ENCODE results near the gene FBLN1. TPM values are rescaled to one million over a fixed set of nuclear protein-coding genes. Genes with fewer than 3 reads are reported as not detected.
A peak's percentile ranks its signal among the peaks of the same experiment; 100 is the strongest.

Gene FBLN1
- total and polyA plus RNA-seq, 9 of the 15 experiments (the other 6 are each of a cell fraction or from before 2014, with no cell fraction given), result 0.66 TPM; not detected in 8

DNA sequence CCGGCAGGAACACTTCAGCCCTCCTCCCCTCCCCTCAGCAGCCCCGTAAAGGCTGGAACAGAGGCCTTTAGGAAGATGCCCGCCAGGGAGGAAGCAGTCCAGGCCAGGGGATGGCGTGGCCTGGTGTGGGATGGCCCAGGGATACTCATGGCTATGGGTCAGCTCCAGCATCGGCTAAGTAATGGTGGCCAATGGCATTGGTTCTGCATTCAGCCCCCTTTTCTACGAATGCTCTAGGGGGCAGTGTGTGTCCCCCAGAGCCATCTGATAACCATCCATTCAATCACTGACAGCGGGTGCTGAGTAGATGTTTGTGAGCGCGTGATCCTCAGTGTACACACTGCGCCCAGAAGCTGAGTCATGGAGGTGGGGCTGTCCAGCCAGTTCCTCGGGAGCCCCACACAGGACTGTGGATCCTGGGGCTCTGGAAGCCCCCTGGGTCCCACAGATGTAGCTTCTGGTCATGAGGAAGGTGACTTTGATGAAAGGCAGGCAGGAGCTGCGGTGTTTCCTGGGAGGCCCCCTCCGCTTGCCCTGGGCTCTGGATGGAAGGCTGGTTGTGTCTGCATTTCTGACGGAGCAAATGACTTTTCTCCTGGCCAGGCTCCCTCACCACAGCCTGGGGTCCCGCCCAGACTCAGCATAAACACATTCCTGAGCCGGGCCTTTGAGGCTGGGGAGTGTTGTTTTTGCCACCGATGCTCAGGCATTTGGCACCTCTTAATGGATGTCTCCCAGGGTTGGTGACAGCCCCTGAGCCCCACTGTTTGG lies 46.5 kb downstream of the FBLN1 start (continued):
- TF ChIP-seq, protein P1, sequence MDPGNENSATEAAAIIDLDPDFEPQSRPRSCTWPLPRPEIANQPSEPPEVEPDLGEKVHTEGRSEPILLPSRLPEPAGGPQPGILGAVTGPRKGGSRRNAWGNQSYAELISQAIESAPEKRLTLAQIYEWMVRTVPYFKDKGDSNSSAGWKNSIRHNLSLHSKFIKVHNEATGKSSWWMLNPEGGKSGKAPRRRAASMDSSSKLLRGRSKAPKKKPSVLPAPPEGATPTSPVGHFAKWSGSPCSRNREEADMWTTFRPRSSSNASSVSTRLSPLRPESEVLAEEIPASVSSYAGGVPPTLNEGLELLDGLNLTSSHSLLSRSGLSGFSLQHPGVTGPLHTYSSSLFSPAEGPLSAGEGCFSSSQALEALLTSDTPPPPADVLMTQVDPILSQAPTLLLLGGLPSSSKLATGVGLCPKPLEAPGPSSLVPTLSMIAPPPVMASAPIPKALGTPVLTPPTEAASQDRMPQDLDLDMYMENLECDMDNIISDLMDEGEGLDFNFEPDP (CRISPR knock-in tag; IDR thresholded peaks at IDR 0.05), result no peak
- TF ChIP-seq L3MBTL2 (IDR thresholded peaks at IDR 0.05) (peak; percentile 21; the same call in 1 of the 2 replicates), XRCC5 (IDR thresholded peaks at IDR 0.05; ENCODE audit: low read depth, low read length) (no peak), BACH1 (tag; IDR thresholded peaks at IDR 0.05) (peak; percentile 61; the same call in 1 of the 2 replicates), C11orf30 (IDR thresholded peaks at IDR 0.05; ENCODE audit: low read depth) (peak; percentile 77), FOXJ2 (tag; IDR thresholded peaks at IDR 0.05) (peak; percentile 65; the same call in 1 of the 2 replicates), JUND (IDR thresholded peaks at IDR 0.05; ENCODE audit: borderline replicate concordance, low read depth, low read length) (peak; percentile 59), JUND (tag; IDR thresholded peaks at IDR 0.05; ENCODE audit: borderline replicate concordance, low read depth, low read length) (peak; percentile 54; the same call in 1 of the 3 replicates), NBN (IDR thresholded peaks at IDR 0.05; ENCODE audit: low read depth) (no peak), HEY1 (CRISPR knock-in tag; IDR thresholded peaks at IDR 0.05; ENCODE audit: borderline replicate concordance) (no peak), MAZ (CRISPR knock-in tag; conservative IDR thresholded peaks at IDR 0.05 in 1 of 2, IDR thresholded peaks at IDR 0.05 in 1 of 2) (no peak), TAF9B (IDR thresholded peaks at IDR 0.05; ENCODE audit: partially characterized antibody) (no peak), SREBF1 (IDR thresholded peaks at IDR 0.05; ENCODE audit: borderline replicate concordance, low read depth, low read length) (no peak), HDAC2 (IDR thresholded peaks at IDR 0.05) (no peak), FIP1L1 (IDR thresholded peaks at IDR 0.05; ENCODE audit: low read depth, low read length, poor library complexity, severe bottlenecking) (no peak), DACH1 (IDR thresholded peaks at IDR 0.05; ENCODE audit: partially characterized antibody) (no peak), ARHGAP35 (IDR thresholded peaks at IDR 0.05; ENCODE audit: partially characterized antibody) (no peak), EP300 (IDR thresholded peaks at IDR 0.05; ENCODE audit: low read length) (peak; percentile 25; the same call in 1 of the 2 replicates), ATF7 (IDR thresholded peaks at IDR 0.05) (peak; percentile 39; the same call in 1 of the 2 replicates), ETS2 (tag; IDR thresholded peaks at IDR 0.05; ENCODE audit: borderline replicate concordance, poor library complexity, severe bottlenecking) (no peak), KDM1A (IDR thresholded peaks at IDR 0.05) (peak in 1 of 2 experiments; percentile 54; a peak in 3 of 4 replicates), RFX5 (IDR thresholded peaks at IDR 0.05; ENCODE audit: low read depth, low read length) (no peak)
- TF ChIP-seq, protein P2, sequence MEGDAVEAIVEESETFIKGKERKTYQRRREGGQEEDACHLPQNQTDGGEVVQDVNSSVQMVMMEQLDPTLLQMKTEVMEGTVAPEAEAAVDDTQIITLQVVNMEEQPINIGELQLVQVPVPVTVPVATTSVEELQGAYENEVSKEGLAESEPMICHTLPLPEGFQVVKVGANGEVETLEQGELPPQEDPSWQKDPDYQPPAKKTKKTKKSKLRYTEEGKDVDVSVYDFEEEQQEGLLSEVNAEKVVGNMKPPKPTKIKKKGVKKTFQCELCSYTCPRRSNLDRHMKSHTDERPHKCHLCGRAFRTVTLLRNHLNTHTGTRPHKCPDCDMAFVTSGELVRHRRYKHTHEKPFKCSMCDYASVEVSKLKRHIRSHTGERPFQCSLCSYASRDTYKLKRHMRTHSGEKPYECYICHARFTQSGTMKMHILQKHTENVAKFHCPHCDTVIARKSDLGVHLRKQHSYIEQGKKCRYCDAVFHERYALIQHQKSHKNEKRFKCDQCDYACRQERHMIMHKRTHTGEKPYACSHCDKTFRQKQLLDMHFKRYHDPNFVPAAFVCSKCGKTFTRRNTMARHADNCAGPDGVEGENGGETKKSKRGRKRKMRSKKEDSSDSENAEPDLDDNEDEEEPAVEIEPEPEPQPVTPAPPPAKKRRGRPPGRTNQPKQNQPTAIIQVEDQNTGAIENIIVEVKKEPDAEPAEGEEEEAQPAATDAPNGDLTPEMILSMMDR (IDR thresholded peaks at IDR 0.05 in 2 of 3, conservative IDR thresholded peaks at IDR 0.05 in 1 of 3; ENCODE audit: insufficient read depth in 2 of 3, low read depth in 1 of 3, low read length in 3 of 3), result peak; percentile 13 to 48 (median 42); a peak in 4 of 6 replicates
- TF ChIP-seq, protein P3, sequence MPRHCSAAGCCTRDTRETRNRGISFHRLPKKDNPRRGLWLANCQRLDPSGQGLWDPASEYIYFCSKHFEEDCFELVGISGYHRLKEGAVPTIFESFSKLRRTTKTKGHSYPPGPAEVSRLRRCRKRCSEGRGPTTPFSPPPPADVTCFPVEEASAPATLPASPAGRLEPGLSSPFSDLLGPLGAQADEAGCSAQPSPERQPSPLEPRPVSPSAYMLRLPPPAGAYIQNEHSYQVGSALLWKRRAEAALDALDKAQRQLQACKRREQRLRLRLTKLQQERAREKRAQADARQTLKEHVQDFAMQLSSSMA (CRISPR knock-in tag; IDR thresholded peaks at IDR 0.05), result no peak

Measured in K562 (cell line).